Measurements from ENCODE around the gene PHOSPHO2. TPM values are rescaled to one million over a fixed set of nuclear protein-coding genes. Genes with fewer than 3 reads are reported as not detected.

Gene PHOSPHO2
- total RNA-seq, 2 donors from 2014 or later, result 5.3 to 7.0 TPM

DNA sequence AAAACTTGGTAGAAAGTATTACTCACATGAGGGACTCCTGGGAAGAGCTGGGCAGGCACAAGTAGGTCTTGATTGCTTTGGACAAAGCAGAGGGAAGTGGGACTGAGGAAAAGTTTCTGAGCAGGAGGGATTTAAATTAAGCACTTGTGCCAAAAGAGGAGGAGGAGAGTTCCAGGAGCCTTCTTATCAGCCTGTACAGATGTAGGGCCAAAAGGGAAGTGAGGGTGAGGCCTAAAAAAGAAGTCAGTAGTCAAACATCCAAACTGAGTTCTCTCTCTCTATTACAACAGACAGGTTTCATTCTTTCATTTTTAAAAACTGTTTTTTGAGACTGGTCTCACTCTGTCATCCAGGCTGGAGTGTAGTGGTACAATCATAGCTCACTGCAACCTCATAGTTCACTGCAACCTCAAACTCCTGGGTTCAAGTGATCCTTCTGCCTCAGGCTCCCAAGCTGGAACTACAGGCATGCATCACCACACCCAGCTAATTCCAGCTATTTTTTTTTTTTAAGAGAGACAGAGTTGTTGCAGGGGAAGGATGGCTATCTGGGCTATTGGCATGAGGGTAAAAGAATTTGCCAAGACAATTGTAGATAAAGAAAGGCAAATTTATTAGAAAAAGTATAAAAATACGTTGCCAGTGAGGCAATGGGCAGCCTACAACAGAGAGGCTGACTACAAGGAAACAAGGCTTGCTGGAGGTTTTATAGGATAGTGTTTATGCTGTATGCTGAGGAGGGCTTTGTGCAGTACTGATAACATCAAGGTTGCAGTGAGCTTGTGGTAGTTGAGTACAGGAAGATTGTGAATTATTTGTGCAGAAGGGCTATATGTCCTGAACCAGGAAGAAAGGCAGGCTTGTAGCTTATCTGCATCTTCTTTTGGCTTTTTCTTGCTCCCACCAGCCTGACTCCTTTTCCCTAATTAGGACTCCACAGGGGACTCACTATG is 29.0 kb upstream of the PHOSPHO2 start:
- no peak overlapping the region for H3K4me3 ChIP-seq
- H3K4me1 ChIP-seq, result no peaks in the 10 kb centered on the region
- H3K27me3 ChIP-seq, result no peaks in the 10 kb centered on the region
- H3K9ac ChIP-seq (ENCODE audit: low read depth in 2 of 2, low read length in 2 of 2), result no peak overlapping the region
- H3K9me3 ChIP-seq, result no peaks in the 10 kb centered on the region
- intact Hi-C loops (cut with DNase I), result no loop called here
- TF ChIP-seq, protein P1, sequence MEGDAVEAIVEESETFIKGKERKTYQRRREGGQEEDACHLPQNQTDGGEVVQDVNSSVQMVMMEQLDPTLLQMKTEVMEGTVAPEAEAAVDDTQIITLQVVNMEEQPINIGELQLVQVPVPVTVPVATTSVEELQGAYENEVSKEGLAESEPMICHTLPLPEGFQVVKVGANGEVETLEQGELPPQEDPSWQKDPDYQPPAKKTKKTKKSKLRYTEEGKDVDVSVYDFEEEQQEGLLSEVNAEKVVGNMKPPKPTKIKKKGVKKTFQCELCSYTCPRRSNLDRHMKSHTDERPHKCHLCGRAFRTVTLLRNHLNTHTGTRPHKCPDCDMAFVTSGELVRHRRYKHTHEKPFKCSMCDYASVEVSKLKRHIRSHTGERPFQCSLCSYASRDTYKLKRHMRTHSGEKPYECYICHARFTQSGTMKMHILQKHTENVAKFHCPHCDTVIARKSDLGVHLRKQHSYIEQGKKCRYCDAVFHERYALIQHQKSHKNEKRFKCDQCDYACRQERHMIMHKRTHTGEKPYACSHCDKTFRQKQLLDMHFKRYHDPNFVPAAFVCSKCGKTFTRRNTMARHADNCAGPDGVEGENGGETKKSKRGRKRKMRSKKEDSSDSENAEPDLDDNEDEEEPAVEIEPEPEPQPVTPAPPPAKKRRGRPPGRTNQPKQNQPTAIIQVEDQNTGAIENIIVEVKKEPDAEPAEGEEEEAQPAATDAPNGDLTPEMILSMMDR (IDR thresholded peaks at IDR 0.05), result no peak
- no peak overlapping the region for H3K27ac ChIP-seq
- no peak for DNase-seq
- no peaks in the 10 kb centered on the region for H3K36me3 ChIP-seq

DNA sequence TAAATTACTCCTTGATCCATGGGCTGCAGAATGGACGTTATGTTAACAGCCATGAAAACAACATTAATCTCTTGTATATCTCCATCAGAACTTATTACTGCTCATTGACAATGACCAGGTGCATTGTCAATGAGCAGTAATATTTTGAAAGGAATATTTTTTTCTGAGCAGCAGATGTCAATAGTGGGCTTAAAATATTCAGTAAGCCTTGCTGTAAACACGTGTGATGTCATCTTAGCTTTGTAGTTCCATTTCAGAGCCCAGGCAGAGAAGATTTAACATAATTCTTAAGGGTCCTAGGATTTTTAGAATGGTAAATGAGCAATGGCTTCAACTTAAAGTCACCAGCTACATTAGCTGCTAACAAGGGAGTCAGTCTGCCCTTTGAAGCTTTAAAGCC is 26.7 kb upstream of the PHOSPHO2 start:
- Histone ChIP-seq H3K36me3 (no peaks in the 10 kb centered on the region), H3K4me1 (no peaks in the 10 kb centered on the region), H3K27me3 (no peaks in the 10 kb centered on the region), H3K4me3 (no peak overlapping the region), H3K9ac (ENCODE audit: low read depth in 2 of 2, low read length in 2 of 2) (no peak overlapping the region), H3K9me3 (no peaks in the 10 kb centered on the region), H3K27ac (no peak overlapping the region)
- TF ChIP-seq, protein P1 (IDR thresholded peaks at IDR 0.05), result no peak
- intact Hi-C loops (cut with DNase I), result no loop called here
- DNase-seq, result no peak

DNA sequence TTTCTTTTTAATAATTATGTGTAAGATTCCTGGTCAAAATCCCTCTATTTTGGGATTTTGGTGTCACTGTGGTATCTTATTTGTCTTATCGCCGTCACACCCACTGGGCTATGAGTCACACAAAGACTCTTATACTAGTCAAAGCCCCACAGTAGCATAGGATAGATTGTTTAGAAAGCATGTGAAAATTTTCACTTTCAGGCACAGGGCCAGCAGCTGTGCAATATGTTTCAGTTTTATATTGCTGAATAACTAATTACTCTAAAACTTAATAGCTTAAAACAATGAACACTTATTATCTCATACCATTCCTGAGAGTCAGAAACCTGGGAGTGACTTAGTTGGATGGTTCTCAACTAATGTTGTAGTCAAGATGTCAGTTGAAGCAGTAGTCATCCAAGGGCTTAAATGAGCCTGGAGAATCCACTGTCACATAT is 24.0 kb upstream of the PHOSPHO2 start:
- DNase-seq, result no peak
- intact Hi-C loops (cut with DNase I), result no loop called here
- H3K27me3 ChIP-seq, result no peaks in the 10 kb centered on the region

DNA sequence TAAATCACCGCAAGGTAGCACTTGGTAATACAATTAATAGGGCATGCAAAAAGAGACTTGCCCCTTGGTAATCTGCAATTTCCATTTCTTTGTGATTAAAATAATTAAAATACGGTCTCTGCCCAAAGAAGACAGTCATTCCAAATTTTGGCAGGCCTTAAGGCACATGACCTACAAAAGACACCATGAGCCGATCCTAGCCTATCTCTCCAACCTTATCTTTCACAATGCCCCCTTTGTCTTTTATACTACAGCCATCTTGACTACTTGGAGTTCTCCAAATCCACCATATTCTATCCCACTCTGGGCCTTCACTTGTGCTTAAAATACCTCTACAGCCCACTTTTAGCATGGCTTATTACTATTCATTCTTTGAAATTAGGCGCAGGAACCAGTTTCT is 23.3 kb upstream of the PHOSPHO2 start:
- DNase-seq, result no peak
- Histone ChIP-seq H3K27ac (no peak overlapping the region), H3K9ac (ENCODE audit: low read depth in 2 of 2, low read length in 2 of 2) (no peak overlapping the region), H3K27me3 (no peaks in the 10 kb centered on the region), H3K36me3 (no peaks in the 10 kb centered on the region), H3K9me3 (no peaks in the 10 kb centered on the region), H3K4me1 (no peaks in the 10 kb centered on the region), H3K4me3 (no peak overlapping the region)
- intact Hi-C loops (cut with DNase I), result no loop called here
- TF ChIP-seq, protein P1 (IDR thresholded peaks at IDR 0.05), result no peak

More for the DNA sequence above, 24.0 kb upstream of the PHOSPHO2 start:
- Histone ChIP-seq H3K9me3 (no peaks in the 10 kb centered on the region), H3K4me3 (no peak overlapping the region), H3K9ac (ENCODE audit: low read depth in 2 of 2, low read length in 2 of 2) (no peak overlapping the region), H3K4me1 (no peaks in the 10 kb centered on the region), H3K36me3 (no peaks in the 10 kb centered on the region), H3K27ac (no peak overlapping the region)
- TF ChIP-seq, protein P1 (IDR thresholded peaks at IDR 0.05), result no peak

DNA sequence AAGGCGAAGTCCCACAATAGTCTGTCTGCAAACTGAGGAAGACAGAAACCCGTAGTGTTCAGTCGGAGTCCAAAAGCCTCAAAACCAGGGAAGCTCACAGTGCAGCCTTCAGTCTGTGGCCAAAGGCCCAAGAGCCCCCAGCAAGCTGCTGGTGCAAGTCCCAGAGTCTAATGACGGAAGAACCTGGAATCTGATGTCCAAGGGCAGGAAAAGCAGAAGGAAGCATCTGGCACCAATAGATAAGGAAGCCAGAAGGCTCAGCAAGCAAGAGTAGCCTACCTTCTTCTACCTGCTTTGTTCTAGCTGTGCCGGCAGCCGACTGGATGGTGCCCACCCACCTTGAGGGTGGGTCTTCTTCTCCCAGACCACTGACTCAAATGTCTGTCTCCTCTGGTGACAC is 21.9 kb upstream of the PHOSPHO2 start:
- no peak overlapping the region for H3K9ac ChIP-seq (ENCODE audit: low read depth in 2 of 2, low read length in 2 of 2)

More for the DNA sequence above, 21.9 kb upstream of the PHOSPHO2 start:
- H3K4me3 ChIP-seq, result no peak overlapping the region
- DNase-seq, result no peak
- no peaks in the 10 kb centered on the region for H3K9me3 ChIP-seq
- no peak overlapping the region for H3K27ac ChIP-seq
- no peaks in the 10 kb centered on the region for H3K36me3 ChIP-seq
- TF ChIP-seq, protein P1 (IDR thresholded peaks at IDR 0.05), result no peak
- H3K4me1 ChIP-seq, result no peaks in the 10 kb centered on the region
- H3K27me3 ChIP-seq, result no peaks in the 10 kb centered on the region
- intact Hi-C loops (cut with DNase I), result no loop called here
